Fibroblast of lung (primary cell): ENCODE results near the gene PDGFB.

ENCODE experiments used
- EZH2 ChIP-seq: IDR thresholded peaks from 2 replicates; pipeline ENCODE4 v1.5.1; 2012; ENCODE audit warnings: low read length, control low read depth, mild to moderate bottlenecking; ENCODE audit errors: missing control alignments
- TF ChIP-seq, protein P1 (sequence below), 2 donors: IDR thresholded peaks in 1 of 2; conservative IDR thresholded peaks in 1 of 2; 1 replicate in 1 of 2; 2 replicates in 1 of 2; pipeline ENCODE4 v1.5.1; 2011 to 2012; ENCODE audit warnings: low read length in 2 of 2, control low read depth in 1 of 2, inconsistent platforms in 1 of 2, low read depth in 1 of 2, mild to moderate bottlenecking in 1 of 2

DNA sequence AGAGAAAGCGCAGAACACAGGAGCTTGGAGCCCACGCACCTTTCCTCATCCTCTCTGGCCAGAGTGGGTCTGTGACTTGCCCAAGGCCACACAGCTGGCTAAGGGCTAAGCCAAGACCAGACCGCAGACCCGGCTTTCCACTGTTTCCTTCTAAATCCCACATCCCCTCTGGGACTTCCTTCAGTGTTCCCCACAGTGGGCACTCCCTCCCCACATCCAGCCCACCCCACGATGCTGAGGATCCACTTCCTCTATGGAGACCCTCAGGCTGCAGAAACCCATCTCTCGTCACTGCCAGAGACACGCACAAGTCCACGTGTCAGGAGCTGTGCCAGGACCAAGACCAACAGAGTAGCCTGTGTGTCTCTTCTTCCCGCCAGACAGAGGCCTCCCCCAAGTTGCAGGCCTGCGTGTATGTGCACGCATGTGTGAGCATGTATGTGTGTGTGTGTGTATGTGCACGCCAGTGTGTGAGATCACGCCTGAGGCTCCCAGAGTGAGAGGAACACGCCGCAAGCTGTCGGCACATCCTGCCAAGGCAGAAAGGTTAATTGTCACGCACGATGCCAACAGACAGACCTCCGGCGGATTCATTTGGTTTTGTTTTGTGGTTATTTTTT, 21.6 kb downstream of the PDGFB start:
- TF ChIP-seq, protein P1, sequence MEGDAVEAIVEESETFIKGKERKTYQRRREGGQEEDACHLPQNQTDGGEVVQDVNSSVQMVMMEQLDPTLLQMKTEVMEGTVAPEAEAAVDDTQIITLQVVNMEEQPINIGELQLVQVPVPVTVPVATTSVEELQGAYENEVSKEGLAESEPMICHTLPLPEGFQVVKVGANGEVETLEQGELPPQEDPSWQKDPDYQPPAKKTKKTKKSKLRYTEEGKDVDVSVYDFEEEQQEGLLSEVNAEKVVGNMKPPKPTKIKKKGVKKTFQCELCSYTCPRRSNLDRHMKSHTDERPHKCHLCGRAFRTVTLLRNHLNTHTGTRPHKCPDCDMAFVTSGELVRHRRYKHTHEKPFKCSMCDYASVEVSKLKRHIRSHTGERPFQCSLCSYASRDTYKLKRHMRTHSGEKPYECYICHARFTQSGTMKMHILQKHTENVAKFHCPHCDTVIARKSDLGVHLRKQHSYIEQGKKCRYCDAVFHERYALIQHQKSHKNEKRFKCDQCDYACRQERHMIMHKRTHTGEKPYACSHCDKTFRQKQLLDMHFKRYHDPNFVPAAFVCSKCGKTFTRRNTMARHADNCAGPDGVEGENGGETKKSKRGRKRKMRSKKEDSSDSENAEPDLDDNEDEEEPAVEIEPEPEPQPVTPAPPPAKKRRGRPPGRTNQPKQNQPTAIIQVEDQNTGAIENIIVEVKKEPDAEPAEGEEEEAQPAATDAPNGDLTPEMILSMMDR (conservative IDR thresholded peaks at IDR 0.05 in 1 of 2, IDR thresholded peaks at IDR 0.05 in 1 of 2; ENCODE audit: low read depth in 1 of 2, low read length in 2 of 2): no peak
- TF ChIP-seq EZH2: no peak
